ENCODE data around the gene FURIN. TPM values are rescaled to one million over a fixed set of nuclear protein-coding genes. Genes with fewer than 3 reads are reported as not detected.

The FURIN gene
- total and polyA plus RNA-seq, 9 of the 15 experiments (the other 6 are each of a cell fraction or from before 2014, with no cell fraction given), result 0.92 to 99.9 (median 34.8) TPM

- TF ChIP-seq SNIP1 (IDR thresholded peaks at IDR 0.05; ENCODE audit: low read depth), result no peak
- TF ChIP-seq TAL1 (IDR thresholded peaks at IDR 0.05), result peak; percentile 68
- TF ChIP-seq SP1 (CRISPR knock-in tag; IDR thresholded peaks at IDR 0.05), result peak; percentile 20; the same call in 1 of the 2 replicates
- TF ChIP-seq GMEB1 (CRISPR knock-in tag; IDR thresholded peaks at IDR 0.05), result no peak
- no peak for TF ChIP-seq ZNF311 (CRISPR knock-in tag; IDR thresholded peaks at IDR 0.05)
- TF ChIP-seq HDAC3 (IDR thresholded peaks at IDR 0.05; ENCODE audit: borderline replicate concordance, partially characterized antibody), result no peak
- no peak for TF ChIP-seq ZBTB1 (CRISPR knock-in tag; IDR thresholded peaks at IDR 0.05; ENCODE audit: borderline replicate concordance, low read depth)
- no peak for TF ChIP-seq RUNX1 (IDR thresholded peaks at IDR 0.05; ENCODE audit: low read depth)
- TF ChIP-seq TAF15 (IDR thresholded peaks at IDR 0.05; ENCODE audit: low read depth, low read length), result no peak
- no peak for TF ChIP-seq ZNF408 (CRISPR knock-in tag; IDR thresholded peaks at IDR 0.05; ENCODE audit: low read depth)
- no peak for TF ChIP-seq BCL6 (CRISPR knock-in tag; IDR thresholded peaks at IDR 0.05)
- TF ChIP-seq, protein P1, sequence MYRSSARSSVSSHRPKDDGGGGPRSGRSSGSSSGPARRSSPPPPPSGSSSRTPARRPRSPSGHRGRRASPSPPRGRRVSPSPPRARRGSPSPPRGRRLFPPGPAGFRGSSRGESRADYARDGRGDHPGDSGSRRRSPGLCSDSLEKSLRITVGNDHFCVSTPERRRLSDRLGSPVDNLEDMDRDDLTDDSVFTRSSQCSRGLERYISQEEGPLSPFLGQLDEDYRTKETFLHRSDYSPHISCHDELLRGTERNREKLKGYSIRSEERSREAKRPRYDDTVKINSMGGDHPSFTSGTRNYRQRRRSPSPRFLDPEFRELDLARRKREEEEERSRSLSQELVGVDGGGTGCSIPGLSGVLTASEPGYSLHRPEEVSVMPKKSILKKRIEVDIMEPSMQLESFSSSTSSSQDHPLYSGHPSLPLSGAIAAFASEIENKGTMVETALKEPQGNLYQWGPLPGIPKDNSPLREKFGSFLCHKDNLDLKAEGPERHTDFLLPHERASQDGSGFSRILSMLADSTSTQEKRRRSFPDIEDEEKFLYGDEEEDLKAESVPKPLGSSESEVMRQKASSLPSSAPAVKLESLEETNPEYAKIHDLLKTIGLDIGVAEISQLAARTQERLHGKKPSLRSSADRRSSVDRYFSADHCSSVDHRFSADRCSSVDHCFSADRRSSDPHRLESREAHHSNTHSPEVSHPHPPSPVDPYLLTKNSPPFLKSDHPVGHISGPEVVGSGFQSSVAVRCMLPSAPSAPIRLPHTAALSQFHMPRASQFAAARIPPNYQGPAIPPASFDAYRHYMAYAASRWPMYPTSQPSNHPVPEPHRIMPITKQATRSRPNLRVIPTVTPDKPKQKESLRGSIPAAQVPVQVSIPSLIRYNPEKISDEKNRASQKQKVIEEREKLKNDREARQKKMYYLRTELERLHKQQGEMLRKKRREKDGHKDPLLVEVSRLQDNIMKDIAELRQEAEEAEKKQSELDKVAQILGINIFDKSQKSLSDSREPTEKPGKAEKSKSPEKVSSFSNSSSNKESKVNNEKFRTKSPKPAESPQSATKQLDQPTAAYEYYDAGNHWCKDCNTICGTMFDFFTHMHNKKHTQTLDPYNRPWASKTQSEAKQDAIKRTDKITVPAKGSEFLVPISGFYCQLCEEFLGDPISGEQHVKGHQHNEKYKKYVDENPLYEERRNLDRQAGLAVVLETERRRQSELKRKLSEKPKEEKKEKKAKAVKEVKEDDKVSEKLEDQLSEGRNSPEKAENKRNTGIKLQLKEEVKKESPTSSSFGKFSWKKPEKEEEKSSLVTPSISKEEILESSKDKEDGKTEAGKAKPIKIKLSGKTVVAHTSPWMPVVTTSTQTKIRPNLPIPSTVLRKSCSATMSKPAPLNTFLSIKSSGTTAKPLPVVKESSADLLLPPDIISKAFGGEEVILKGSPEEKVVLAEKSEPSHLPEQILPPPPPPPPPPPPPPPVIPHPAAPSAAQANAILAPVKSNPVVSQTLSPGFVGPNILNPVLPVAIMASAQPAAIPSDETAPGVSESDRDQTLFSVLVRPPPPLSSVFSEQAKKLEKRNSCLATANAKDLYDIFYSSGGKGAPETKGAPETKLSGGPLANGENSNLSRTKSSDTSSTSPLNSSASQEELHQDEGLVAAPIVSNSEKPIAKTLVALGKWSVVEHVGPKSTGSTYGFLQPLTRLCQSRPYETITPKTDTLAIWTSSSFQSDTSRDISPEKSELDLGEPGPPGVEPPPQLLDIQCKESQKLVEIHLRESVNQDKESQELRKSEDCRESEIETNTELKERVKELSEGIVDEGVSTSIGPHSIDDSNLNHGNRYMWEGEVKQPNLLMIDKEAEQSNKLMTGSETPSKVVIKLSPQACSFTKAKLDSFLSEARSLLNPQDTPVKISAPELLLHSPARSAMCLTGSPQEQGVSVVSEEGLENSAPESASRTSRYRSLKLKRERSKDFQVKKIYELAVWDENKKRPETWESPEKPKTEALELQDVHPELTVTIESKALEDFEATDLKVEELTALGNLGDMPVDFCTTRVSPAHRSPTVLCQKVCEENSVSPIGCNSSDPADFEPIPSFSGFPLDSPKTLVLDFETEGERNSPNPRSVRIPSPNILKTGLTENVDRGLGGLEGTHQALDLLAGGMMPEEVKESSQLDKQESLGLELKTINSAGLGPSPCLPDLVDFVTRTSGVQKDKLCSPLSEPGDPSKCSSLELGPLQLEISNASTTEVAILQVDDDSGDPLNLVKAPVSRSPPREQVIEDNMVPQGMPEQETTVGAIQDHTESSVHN (IDR thresholded peaks at IDR 0.05; ENCODE audit: borderline replicate concordance in 1 of 2, low read depth in 1 of 2), result no peak
- peak in 1 of 3 experiments; percentile 22 for TF ChIP-seq YY1 (IDR thresholded peaks at IDR 0.05; ENCODE audit: borderline replicate concordance in 1 of 3, control insufficient read depth in 1 of 3, extremely low read depth in 1 of 3, insufficient read depth in 3 of 3, insufficient read length in 1 of 3, insufficient replicate concordance in 2 of 3, low read depth in 1 of 3, low read length in 2 of 3)
- peak; percentile 97 for TF ChIP-seq SOX6 (IDR thresholded peaks at IDR 0.05)
- 0 out of 2 replicates have a peak, but pooled peaks have one; percentile 34 for TF ChIP-seq USF2 (CRISPR knock-in tag; IDR thresholded peaks at IDR 0.05)
- TF ChIP-seq, protein P2, sequence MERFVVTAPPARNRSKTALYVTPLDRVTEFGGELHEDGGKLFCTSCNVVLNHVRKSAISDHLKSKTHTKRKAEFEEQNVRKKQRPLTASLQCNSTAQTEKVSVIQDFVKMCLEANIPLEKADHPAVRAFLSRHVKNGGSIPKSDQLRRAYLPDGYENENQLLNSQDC (CRISPR knock-in tag; IDR thresholded peaks at IDR 0.05), result no peak
- peak; percentile 71; the same call in 1 of the 2 replicates for TF ChIP-seq TCFL5 (CRISPR knock-in tag; conservative IDR thresholded peaks at IDR 0.05)
Measured at GRCh38 chr15:90869140-90869541, 753 bp downstream of the FURIN start (continued).

Measured in K562 (cell line).